Right lobe of liver (tissue), 6 donors: ENCODE measurements around the gene SLC26A5. TPM values are rescaled to one million over a fixed set of nuclear protein-coding genes. Genes with fewer than 3 reads are reported as not detected.

Experiments
- ATAC-seq, 4 donors: fragments of 200-7000 bp; cut with Tn5 transposase; one replicate each; pipeline ENCODE4 v1.9.1; 2020; ENCODE audit warnings: mild to moderate bottlenecking in 4 of 4, moderate library complexity in 4 of 4
- DNase-seq, 3 donors: peaks; one replicate each; pipeline ENCODE4 v3.0.0-alpha.2; 2020
- H3K27ac ChIP-seq, 3 donors: fragments of 200-600 bp; one replicate each; pipeline ENCODE4 v1.8.0; 2022
- H3K27me3 ChIP-seq, 2 donors: fragments of 200-600 bp; one replicate each; pipeline ENCODE4 v1.8.0; 2022
- H3K36me3 ChIP-seq, 4 donors: fragments of 200-600 bp; sonication (generic) in 1 of 4; one replicate each; pipeline versions ENCODE4 v1.5.1 to v1.8.0; 2017 to 2022; ENCODE audit warnings: control low read depth in 1 of 4
- H3K4me1 ChIP-seq, 4 donors: fragments of 200-600 bp; sonication (generic) in 1 of 4; one replicate each; pipeline versions ENCODE4 v1.5.1 to v1.8.0; 2017 to 2022; ENCODE audit warnings: control low read depth in 1 of 4
- H3K4me3 ChIP-seq, 3 donors: fragments of 200-600 bp; one replicate each; pipeline ENCODE4 v1.8.0; 2022
- H3K9me3 ChIP-seq, 4 donors: fragments of 200-600 bp; sonication (generic) in 1 of 4; one replicate each; pipeline versions ENCODE4 v1.5.1 to v1.8.0; 2017 to 2022; ENCODE audit warnings: control low read depth in 1 of 4
- POLR2A ChIP-seq: fragments of 450-650 bp; IDR thresholded peaks from one replicate; pipeline ENCODE4 v1.6.1; 2017; ENCODE audit warnings: antibody characterized with exemption, mild to moderate bottlenecking
- WGBS: methylation state at CpG from one replicate; pipeline ENCODE4 v1.1.6; 2018; ENCODE audit warnings: low coverage, low lambda C conversion rate; ENCODE audit not compliant: insufficient coverage; ENCODE audit errors: missing lambda C conversion rate; 5-methylcytosine and 5-hydroxymethylcytosine counted together
- intact Hi-C, 2 donors: fragments of 100-400 bp; cut with DNase I; formaldehyde crosslinking; loops; one replicate each; pipeline versions ENCODE4 v1.11.2 to v1.14.1; 2022
- total RNA-seq, 6 experiments: library from RNA; depleted of rRNA in 2 of 6; stranded (reverse); fragments of >200 nt in 2 of 6; fragmentation: NEBNext Ultra II Directional in 3 of 6; extraction: Animal tissue kit (Norgen Biotek cat#: 25700) in 3 of 6; gene quantifications; one replicate each; pipeline versions ENCODE4 v1.1.0 to v1.2.4, GENCODE V29; 2016 to 2023
- TF ChIP-seq, protein P1 (sequence below), 4 donors: fragments of 200-600 bp in 3 of 4; fragments of 450-650 bp in 1 of 4; IDR thresholded peaks; one replicate each; pipeline versions ENCODE4 v1.5.1 to v1.8.0; 2016 to 2022; ENCODE audit warnings: antibody characterized with exemption in 4 of 4, mild to moderate bottlenecking in 2 of 4
- donor health status: DM: no; HTN: yes; CAD: no.
- donor health status: DM: no; HTN: no; CAD: no.
- donor health status: DM: no; HTN: no; CAD: no.
- donor health status: DM: no; HTN: yes; CAD: no.
- donor health status: DM: no; HTN: yes; CAD: no.

Gene SLC26A5
- total RNA-seq, 6 experiments from 2014 or later: 0.25 to 1.1 (median 0.62) TPM

DNA sequence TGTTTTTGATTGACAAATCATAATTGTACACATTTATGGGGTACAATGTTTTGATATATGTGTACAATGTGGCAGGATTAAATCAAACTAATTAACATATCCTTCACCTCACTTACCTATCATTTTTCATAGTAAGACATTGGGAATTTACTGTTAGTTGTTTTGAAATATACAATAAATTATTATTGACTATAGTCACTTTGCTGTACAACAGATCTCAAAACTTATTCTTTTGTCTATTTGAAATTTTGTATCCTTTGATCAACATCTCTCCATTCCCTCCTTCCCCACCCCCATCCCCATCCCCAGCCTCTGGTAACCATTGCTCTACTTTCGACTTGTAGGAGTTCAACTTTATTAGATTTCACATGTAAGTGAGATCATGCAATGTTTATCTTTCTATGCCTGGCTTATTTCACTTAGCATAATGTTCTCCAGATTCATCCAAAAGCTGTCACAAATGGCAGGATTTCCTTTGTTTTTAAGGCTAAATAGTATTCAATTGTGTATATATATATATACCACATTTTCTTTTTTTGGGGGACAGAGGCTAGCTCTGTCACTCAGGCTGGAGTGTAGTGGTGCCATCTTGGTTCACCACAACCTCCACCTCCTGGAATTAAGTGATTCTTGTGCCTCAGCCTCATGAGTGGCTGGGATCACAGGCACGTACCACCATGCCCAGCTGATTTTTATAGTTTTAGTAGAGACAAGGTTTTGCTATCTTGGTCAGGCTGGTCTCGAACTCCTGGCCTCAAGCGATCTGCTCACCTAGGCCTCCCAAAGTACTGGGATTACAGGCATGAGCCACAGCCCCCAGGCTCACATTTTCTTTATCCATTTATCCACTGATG is 23.3 kb upstream of the SLC26A5 start:
- Histone ChIP-seq H3K27ac (no peak overlapping the region), H3K27me3 (no peaks in the 10 kb centered on the region), H3K36me3 (no peaks in the 10 kb centered on the region), H3K9me3 (no peaks in the 10 kb centered on the region), H3K4me3 (no peak overlapping the region), H3K4me1 (no peaks in the 10 kb centered on the region)
- DNase-seq: no peak
- intact Hi-C loops: no loop called here
- TF ChIP-seq POLR2A: no peak
- TF ChIP-seq, protein P1, sequence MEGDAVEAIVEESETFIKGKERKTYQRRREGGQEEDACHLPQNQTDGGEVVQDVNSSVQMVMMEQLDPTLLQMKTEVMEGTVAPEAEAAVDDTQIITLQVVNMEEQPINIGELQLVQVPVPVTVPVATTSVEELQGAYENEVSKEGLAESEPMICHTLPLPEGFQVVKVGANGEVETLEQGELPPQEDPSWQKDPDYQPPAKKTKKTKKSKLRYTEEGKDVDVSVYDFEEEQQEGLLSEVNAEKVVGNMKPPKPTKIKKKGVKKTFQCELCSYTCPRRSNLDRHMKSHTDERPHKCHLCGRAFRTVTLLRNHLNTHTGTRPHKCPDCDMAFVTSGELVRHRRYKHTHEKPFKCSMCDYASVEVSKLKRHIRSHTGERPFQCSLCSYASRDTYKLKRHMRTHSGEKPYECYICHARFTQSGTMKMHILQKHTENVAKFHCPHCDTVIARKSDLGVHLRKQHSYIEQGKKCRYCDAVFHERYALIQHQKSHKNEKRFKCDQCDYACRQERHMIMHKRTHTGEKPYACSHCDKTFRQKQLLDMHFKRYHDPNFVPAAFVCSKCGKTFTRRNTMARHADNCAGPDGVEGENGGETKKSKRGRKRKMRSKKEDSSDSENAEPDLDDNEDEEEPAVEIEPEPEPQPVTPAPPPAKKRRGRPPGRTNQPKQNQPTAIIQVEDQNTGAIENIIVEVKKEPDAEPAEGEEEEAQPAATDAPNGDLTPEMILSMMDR (IDR thresholded peaks at IDR 0.05): no peak
- no peak for ATAC-seq
- 25% methylated on average over 1 of the region's 4 CpGs for WGBS

DNA sequence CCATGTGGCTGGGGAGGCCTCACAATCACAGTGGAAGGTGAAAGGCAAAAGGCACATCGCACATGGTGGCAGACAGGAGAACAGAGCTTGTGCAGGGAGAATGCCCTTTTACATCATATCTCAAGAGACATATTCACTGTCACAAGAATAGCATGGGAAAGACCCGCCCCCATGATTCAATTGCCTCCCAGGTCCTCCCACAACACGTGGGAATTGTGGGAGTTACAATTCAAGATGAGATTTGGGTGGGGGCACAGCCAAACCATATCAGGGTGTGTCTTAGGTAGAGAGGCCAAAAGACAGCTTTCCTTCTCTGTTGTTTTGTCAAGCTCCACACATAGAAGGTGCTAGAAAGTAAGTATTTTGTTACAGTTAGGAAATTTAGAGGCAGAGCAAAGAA is 20.8 kb upstream of the SLC26A5 start:
- no peak overlapping the region for H3K4me3 ChIP-seq
- H3K36me3 ChIP-seq: no peaks in the 10 kb centered on the region
- no peaks in the 10 kb centered on the region for H3K4me1 ChIP-seq
- no peak overlapping the region for H3K27ac ChIP-seq
- H3K27me3 ChIP-seq: no peaks in the 10 kb centered on the region
- TF ChIP-seq, protein P1 (IDR thresholded peaks at IDR 0.05): no peak
- no peak for TF ChIP-seq POLR2A
- DNase-seq (no peak), ATAC-seq (no peak)
- intact Hi-C loops: no loop called here
- H3K9me3 ChIP-seq: no peaks in the 10 kb centered on the region
- 46% methylated on average over 3 of the region's 3 CpGs for WGBS

DNA sequence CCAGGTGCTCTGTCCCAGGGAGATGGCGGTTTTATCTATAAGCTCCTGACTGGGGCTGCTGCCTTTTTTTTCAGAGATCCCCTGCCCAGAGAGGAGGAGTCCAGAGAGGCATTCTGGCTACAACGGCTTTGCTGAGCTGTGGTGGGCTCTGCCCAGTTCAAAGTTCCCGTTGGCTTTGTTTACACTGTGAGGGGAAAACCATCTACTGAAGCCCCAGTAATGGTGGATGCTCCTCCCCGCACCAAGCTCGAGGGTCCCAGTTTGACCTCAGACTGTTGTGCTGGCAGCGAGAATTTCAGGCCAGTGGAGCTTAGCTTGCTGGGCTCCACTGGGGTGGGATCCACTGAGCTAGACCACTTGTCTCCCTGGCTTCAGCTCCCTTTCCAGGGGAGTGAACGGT is 16.4 kb upstream of the SLC26A5 start:
- Histone ChIP-seq H3K27ac (no peak overlapping the region), H3K9me3 (no peaks in the 10 kb centered on the region), H3K4me3 (no peak overlapping the region), H3K27me3 (no peaks in the 10 kb centered on the region), H3K4me1 (no peaks in the 10 kb centered on the region), H3K36me3 (no peaks in the 10 kb centered on the region)
- intact Hi-C loops: no loop called here
- ATAC-seq: no peak
- DNase-seq: no peak
- TF ChIP-seq, protein P1 (IDR thresholded peaks at IDR 0.05): no peak
- no peak for TF ChIP-seq POLR2A
- WGBS: 57% methylated on average over 4 of the region's 7 CpGs

DNA sequence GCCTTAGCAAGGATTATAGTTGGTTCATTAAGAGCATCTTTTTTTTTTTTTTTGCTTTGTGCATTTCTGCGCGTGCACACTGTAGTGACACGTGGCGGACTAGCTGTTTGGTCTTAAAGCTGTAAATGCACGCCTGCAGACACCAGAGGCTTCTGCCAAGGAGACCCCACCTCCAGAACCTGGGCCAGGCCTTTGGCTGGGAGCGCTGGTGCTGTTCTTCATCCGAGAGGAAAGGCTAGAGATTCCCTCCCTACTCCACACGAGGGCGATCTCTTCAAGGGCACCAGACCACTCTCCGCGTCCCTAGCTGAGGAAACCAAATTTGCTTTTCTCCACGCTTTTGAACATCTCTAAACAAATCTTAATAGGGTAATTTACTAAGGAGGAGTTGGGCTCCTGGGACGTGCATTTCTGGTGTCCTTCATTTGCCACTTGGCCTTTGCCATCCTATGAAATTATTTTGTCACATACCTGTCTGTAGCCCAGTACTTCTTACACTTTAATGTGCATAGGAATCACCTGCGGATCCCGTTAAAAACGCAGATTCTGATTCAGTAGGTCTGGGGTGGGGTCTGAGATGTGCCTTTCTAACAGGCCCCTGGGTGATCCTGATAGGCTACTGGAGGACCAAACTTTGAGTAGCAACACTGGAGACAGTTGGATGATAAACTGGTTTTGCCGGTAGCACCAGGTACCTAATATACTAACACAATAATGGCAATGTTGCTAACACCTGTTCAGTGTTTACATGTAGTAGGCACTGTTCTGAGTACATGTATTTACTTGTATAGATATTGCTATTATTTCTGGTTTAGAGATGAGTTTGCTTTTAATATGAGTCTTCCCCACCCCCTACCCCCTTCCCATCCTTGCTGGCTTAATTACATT is 1.3 kb upstream of the SLC26A5 start:
- Histone ChIP-seq H3K27ac (no peak overlapping the region), H3K4me3 (no peak overlapping the region), H3K36me3 (no peaks in the 10 kb centered on the region), H3K27me3 (peaks cover 3 to 6% of the 10 kb centered on the region in 2 donors), H3K4me1 (peaks cover 0 to 5% (median 0%) of the 10 kb centered on the region in 4 donors), H3K9me3 (no peaks in the 10 kb centered on the region)
- no peak for TF ChIP-seq POLR2A
- TF ChIP-seq, protein P1 (IDR thresholded peaks at IDR 0.05): peak; percentile 36 to 69 (median 65)
- intact Hi-C loops: no loop called here
- DNase-seq (peak in 2 of 3 donors; percentile 47 to 52), ATAC-seq (peak; percentile 89 to 96 (median 92))
- 6% methylated on average over 16 of the region's 17 CpGs for WGBS
